Astrocyte (in vitro differentiated cells and primary cell): ENCODE measurements around the gene NCF1. TPM values are rescaled to one million over a fixed set of nuclear protein-coding genes. Genes with fewer than 3 reads are reported as not detected.
"Not testable (repeated sequence)": the region's sequence is repeated elsewhere in the genome, so short reads cannot be mapped to it uniquely, and the experiment has no call there.

Experiments
- DNase-seq: peaks from one replicate; pipeline ENCODE4 v3.0.0-alpha.2; 2010; ENCODE audit warnings: low read depth
- FAIRE-seq: peaks from 2 replicates; lab custom pipeline; 2011; peaks lifted over from hg19 to GRCh38; lab: Jason Lieb, UNC
- H2AFZ ChIP-seq: 2 replicates; pipeline ENCODE4 v1.6.0; 2012; ENCODE audit warnings: low read depth, low read length, inconsistent platforms
- H3K27ac ChIP-seq: 2 replicates; pipeline ENCODE4 v1.5.1; 2011; ENCODE audit warnings: low read depth, low read length, inconsistent platforms
- H3K27me3 ChIP-seq: 2 replicates; pipeline ENCODE4 v1.6.0; 2011; ENCODE audit warnings: low read length, inconsistent platforms; ENCODE audit not compliant: insufficient read depth
- H3K36me3 ChIP-seq: 2 replicates; pipeline ENCODE4 v1.5.1; 2011; ENCODE audit warnings: low read length, inconsistent platforms; ENCODE audit not compliant: insufficient read depth
- H3K4me1 ChIP-seq: 2 replicates; pipeline ENCODE4 v1.5.1; 2011; ENCODE audit warnings: low read length, inconsistent platforms; ENCODE audit not compliant: insufficient read depth
- H3K4me2 ChIP-seq: 2 replicates; pipeline ENCODE4 v1.6.0; 2012; ENCODE audit warnings: low read length, inconsistent platforms
- H3K4me3 ChIP-seq: 2 replicates; pipeline ENCODE4 v1.5.1; 2011; ENCODE audit warnings: low read depth, mild to moderate bottlenecking, low read length, inconsistent platforms; ENCODE audit not compliant: insufficient read depth
- H3K79me2 ChIP-seq: 2 replicates; pipeline ENCODE4 v1.6.0; 2012; ENCODE audit warnings: mild to moderate bottlenecking, low read length, inconsistent platforms; ENCODE audit not compliant: insufficient read depth
- H3K9ac ChIP-seq: 2 replicates; pipeline ENCODE4 v1.6.0; 2012; ENCODE audit warnings: mild to moderate bottlenecking, low read length, inconsistent platforms
- H3K9me3 ChIP-seq: 2 replicates; pipeline ENCODE4 v1.5.1; 2012; ENCODE audit warnings: low read depth, mild to moderate bottlenecking, low read length, inconsistent platforms; ENCODE audit not compliant: insufficient read depth
- H4K20me1 ChIP-seq: 2 replicates; pipeline ENCODE4 v1.6.0; 2012; ENCODE audit warnings: low read length, inconsistent platforms; ENCODE audit not compliant: insufficient read depth
- H3K27ac Mint-ChIP-seq: one replicate; pipeline ENCODE4 v1.8.0; 2021; ENCODE audit warnings: mild to moderate bottlenecking, mixed read lengths; ENCODE audit not compliant: unreplicated experiment
- H3K27me3 Mint-ChIP-seq: one replicate; pipeline ENCODE4 v1.8.0; 2021; ENCODE audit warnings: low read depth, mixed read lengths; ENCODE audit not compliant: unreplicated experiment
- H3K36me3 Mint-ChIP-seq: one replicate; pipeline ENCODE4 v1.8.0; 2021; ENCODE audit warnings: low read depth, mixed read lengths; ENCODE audit not compliant: unreplicated experiment
- H3K4me1 Mint-ChIP-seq: one replicate; pipeline ENCODE4 v1.8.0; 2021; ENCODE audit warnings: low read depth, mixed read lengths; ENCODE audit not compliant: unreplicated experiment
- H3K4me3 Mint-ChIP-seq: one replicate; pipeline ENCODE4 v1.8.0; 2021; ENCODE audit warnings: mild to moderate bottlenecking, moderate library complexity, mixed read lengths; ENCODE audit not compliant: unreplicated experiment
- H3K9me3 Mint-ChIP-seq: one replicate; pipeline ENCODE4 v1.8.0; 2021; ENCODE audit warnings: mild to moderate bottlenecking, mixed read lengths; ENCODE audit not compliant: unreplicated experiment
- total RNA-seq: library from RNA; stranded (reverse); gene quantifications from 2 replicates; pipeline ENCODE4 v1.2.1, GENCODE V29; 2021

The NCF1 gene
- total RNA-seq, 1 donor from 2014 or later = not detected

- not testable (repeated sequence) for H3K36me3 ChIP-seq, H3K27me3 ChIP-seq, H3K79me2 ChIP-seq, H3K4me2 ChIP-seq, H3K27ac ChIP-seq, H3K9me3 ChIP-seq, H3K4me3 ChIP-seq, H3K27ac Mint-ChIP-seq, H4K20me1 ChIP-seq, H3K4me1 ChIP-seq, H3K9ac ChIP-seq, DNase-seq, H2AFZ ChIP-seq, H3K4me1 Mint-ChIP-seq, H3K9me3 Mint-ChIP-seq, H3K36me3 Mint-ChIP-seq, H3K4me3 Mint-ChIP-seq, H3K27me3 Mint-ChIP-seq, FAIRE-seq
Measured at GRCh38 chr7:74797848-74798622, 24.2 kb downstream of the NCF1 start.

GRCh38 chr7:74798644-74799043, 24.8 kb downstream of the NCF1 start:
- FAIRE-seq, H3K36me3 Mint-ChIP-seq, H3K9ac ChIP-seq, H3K4me2 ChIP-seq, H3K4me1 ChIP-seq, H3K27ac ChIP-seq, H2AFZ ChIP-seq, H3K27me3 ChIP-seq, H3K4me1 Mint-ChIP-seq, H3K79me2 ChIP-seq, H3K36me3 ChIP-seq, DNase-seq, H3K4me3 ChIP-seq, H3K9me3 Mint-ChIP-seq, H4K20me1 ChIP-seq, H3K27ac Mint-ChIP-seq, H3K4me3 Mint-ChIP-seq, H3K9me3 ChIP-seq, H3K27me3 Mint-ChIP-seq: not testable (repeated sequence)

- not testable (repeated sequence) for H3K9me3 ChIP-seq, H3K4me1 Mint-ChIP-seq, H3K27ac Mint-ChIP-seq, H3K9me3 Mint-ChIP-seq, H3K4me3 ChIP-seq, H4K20me1 ChIP-seq, H3K27ac ChIP-seq, H3K27me3 ChIP-seq, H3K4me2 ChIP-seq, H3K36me3 Mint-ChIP-seq, H3K4me1 ChIP-seq, H3K27me3 Mint-ChIP-seq, H2AFZ ChIP-seq, H3K9ac ChIP-seq, H3K4me3 Mint-ChIP-seq, DNase-seq, FAIRE-seq, H3K79me2 ChIP-seq, H3K36me3 ChIP-seq
Measured at GRCh38 chr7:74815882-74816281, 42.1 kb downstream of the NCF1 start.

- H3K27me3 ChIP-seq, FAIRE-seq, H3K27me3 Mint-ChIP-seq, H3K79me2 ChIP-seq, H3K36me3 ChIP-seq, H3K27ac Mint-ChIP-seq, H3K4me2 ChIP-seq, H3K9ac ChIP-seq, H3K4me3 ChIP-seq, H3K4me1 ChIP-seq, H3K27ac ChIP-seq, H3K4me1 Mint-ChIP-seq, H3K4me3 Mint-ChIP-seq, H3K9me3 ChIP-seq, DNase-seq, H3K36me3 Mint-ChIP-seq, H2AFZ ChIP-seq, H3K9me3 Mint-ChIP-seq, H4K20me1 ChIP-seq: not testable (repeated sequence)
Measured at GRCh38 chr7:74820146-74820805, 46.5 kb downstream of the NCF1 start.

GRCh38 chr7:74821259-74821658, 47.4 kb downstream of the NCF1 start:
- H3K9me3 Mint-ChIP-seq, H3K36me3 ChIP-seq, H3K27ac Mint-ChIP-seq, H3K4me3 ChIP-seq, H3K27me3 ChIP-seq, H3K4me1 ChIP-seq, H3K9me3 ChIP-seq, FAIRE-seq, DNase-seq, H4K20me1 ChIP-seq, H3K36me3 Mint-ChIP-seq, H3K27me3 Mint-ChIP-seq, H3K4me1 Mint-ChIP-seq, H3K27ac ChIP-seq, H3K79me2 ChIP-seq, H3K4me3 Mint-ChIP-seq, H2AFZ ChIP-seq, H3K4me2 ChIP-seq, H3K9ac ChIP-seq: not testable (repeated sequence)

- not testable (repeated sequence) for H3K4me2 ChIP-seq, H3K27ac ChIP-seq, H3K27me3 ChIP-seq, H3K27me3 Mint-ChIP-seq, H3K4me3 ChIP-seq, H3K79me2 ChIP-seq, FAIRE-seq, H3K9me3 Mint-ChIP-seq, H3K27ac Mint-ChIP-seq, H3K9me3 ChIP-seq, H3K9ac ChIP-seq, H4K20me1 ChIP-seq, H3K4me1 ChIP-seq, DNase-seq, H3K4me1 Mint-ChIP-seq, H3K36me3 Mint-ChIP-seq, H3K4me3 Mint-ChIP-seq, H3K36me3 ChIP-seq, H2AFZ ChIP-seq
Measured at GRCh38 chr7:74829959-74830358, 56.1 kb downstream of the NCF1 start.
